Measurements from ENCODE around the gene ITPK1. TPM values are rescaled to one million over a fixed set of nuclear protein-coding genes. Genes with fewer than 3 reads are reported as not detected.

ITPK1 gene
- total RNA-seq, 3 donors from 2014 or later, result 27.8 to 91.7 (median 42.9) TPM

- H3K27me3 ChIP-seq, result no peaks in the 10 kb centered on the region
- no peak overlapping the region for H3K4me3 ChIP-seq
- no peak for DNase-seq (ENCODE audit: low spot score in 2 of 2)
- intact Hi-C loops (cut with DNase I; ENCODE audit: low total_unique reads), result loop anchor here (1.0 to 2.0 kb wide), 2 partner anchors 10 to 39 kb away; no protein-coding TSS in a partner anchor
- peak overlapping the region in 1 of 2 donors; percentile 32 for H3K27ac ChIP-seq
- no peaks in the 10 kb centered on the region for H3K36me3 ChIP-seq
- H3K4me1 ChIP-seq, result peaks cover 12 to 13% of the 10 kb centered on the region in 2 donors
- no peaks in the 10 kb centered on the region for H3K9me3 ChIP-seq
- TF ChIP-seq POLR2AphosphoS5 (IDR thresholded peaks at IDR 0.05) (no peak), CTCF (IDR thresholded peaks at IDR 0.05) (no peak), POLR2A (IDR thresholded peaks at IDR 0.05) (no peak)
These were observed 106.1 kb downstream of the ITPK1 start for GRCh38 chr14:93009471-93010129.

- intact Hi-C loops (cut with DNase I; ENCODE audit: low total_unique reads), result no loop called here
- H3K4me3 ChIP-seq, result no peak overlapping the region
- DNase-seq (ENCODE audit: low spot score in 2 of 2), result no peak
- TF ChIP-seq CTCF (IDR thresholded peaks at IDR 0.05), result no peak
- TF ChIP-seq POLR2A (IDR thresholded peaks at IDR 0.05), result no peak
- TF ChIP-seq POLR2AphosphoS5 (IDR thresholded peaks at IDR 0.05), result no peak
- H3K27me3 ChIP-seq, result no peaks in the 10 kb centered on the region
- H3K36me3 ChIP-seq, result no peaks in the 10 kb centered on the region
- peak overlapping the region in 1 of 2 donors; percentile 20 for H3K27ac ChIP-seq
- H3K4me1 ChIP-seq, result peaks cover 13 to 14% of the 10 kb centered on the region in 2 donors
- H3K9me3 ChIP-seq, result no peaks in the 10 kb centered on the region
These were observed 107.3 kb downstream of the ITPK1 start for GRCh38 chr14:93008381-93008780.

- no peak overlapping the region for H3K4me3 ChIP-seq
- H3K27me3 ChIP-seq, result no peaks in the 10 kb centered on the region
- no peak for DNase-seq (ENCODE audit: low spot score in 2 of 2)
- H3K27ac ChIP-seq, result peak overlapping the region in 1 of 2 donors; percentile 41
- no peak for TF ChIP-seq POLR2A (IDR thresholded peaks at IDR 0.05)
- TF ChIP-seq CTCF (IDR thresholded peaks at IDR 0.05), result no peak
- no peak for TF ChIP-seq POLR2AphosphoS5 (IDR thresholded peaks at IDR 0.05)
- H3K9me3 ChIP-seq, result no peaks in the 10 kb centered on the region
- H3K4me1 ChIP-seq, result peaks cover 9 to 13% of the 10 kb centered on the region in 2 donors
- no peaks in the 10 kb centered on the region for H3K36me3 ChIP-seq
- intact Hi-C loops (cut with DNase I; ENCODE audit: low total_unique reads), result no loop called here
These were observed 108.3 kb downstream of the ITPK1 start for GRCh38 chr14:93007225-93007997.

GRCh38 chr14:93006567-93007051, 109.1 kb downstream of the ITPK1 start:
- H3K9me3 ChIP-seq, result no peaks in the 10 kb centered on the region
- H3K4me3 ChIP-seq, result no peak overlapping the region
- peak overlapping the region in 1 of 2 donors; percentile 36 for H3K27ac ChIP-seq
- intact Hi-C loops (cut with DNase I; ENCODE audit: low total_unique reads), result no loop called here
- TF ChIP-seq POLR2AphosphoS5 (IDR thresholded peaks at IDR 0.05), result no peak
- H3K27me3 ChIP-seq, result no peaks in the 10 kb centered on the region
- DNase-seq (ENCODE audit: low spot score in 2 of 2), result no peak
- H3K4me1 ChIP-seq, result peaks cover 9 to 13% of the 10 kb centered on the region in 2 donors
- no peaks in the 10 kb centered on the region for H3K36me3 ChIP-seq

GRCh38 chr14:93005838-93006237, 109.9 kb downstream of the ITPK1 start:
- Histone ChIP-seq H3K4me1 (peaks cover 9 to 13% of the 10 kb centered on the region in 2 donors), H3K27ac (no peak overlapping the region), H3K9me3 (no peaks in the 10 kb centered on the region), H3K36me3 (no peaks in the 10 kb centered on the region), H3K27me3 (no peaks in the 10 kb centered on the region), H3K4me3 (no peak overlapping the region)
- DNase-seq (ENCODE audit: low spot score in 2 of 2), result no peak
- intact Hi-C loops (cut with DNase I; ENCODE audit: low total_unique reads), result no loop called here
- TF ChIP-seq POLR2A (IDR thresholded peaks at IDR 0.05), result no peak
- no peak for TF ChIP-seq POLR2AphosphoS5 (IDR thresholded peaks at IDR 0.05)
- no peak for TF ChIP-seq CTCF (IDR thresholded peaks at IDR 0.05)

Measured in breast epithelium (tissue), 4 donors.